Thyroid gland (tissue), 4 donors: Measurements from ENCODE around the gene RAB8B. TPM values are rescaled to one million over a fixed set of nuclear protein-coding genes. Genes with fewer than 3 reads are reported as not detected.
A peak's percentile ranks its signal among the peaks of the same experiment; 100 is the strongest.

Experiments used
- DNase-seq, 2 donors: peaks; one replicate each; pipeline ENCODE4 v3.0.0-alpha.2; 2019
- H3K27ac ChIP-seq, 3 donors: fragments of 200-600 bp; sonication (generic); 1 replicate in 2 of 3; 2 replicates in 1 of 3; pipeline ENCODE4 v1.5.1; 2016 to 2019; ENCODE audit warnings: mild to moderate bottlenecking in 1 of 3, moderate library complexity in 1 of 3
- H3K27me3 ChIP-seq: fragments of 200-600 bp; sonication (generic); one replicate; pipeline ENCODE4 v1.5.1; 2019
- H3K36me3 ChIP-seq, 2 donors: fragments of 200-600 bp; sonication (generic); one replicate each; pipeline ENCODE4 v1.5.1; 2016 to 2019
- H3K4me1 ChIP-seq, 2 donors: fragments of 200-600 bp; sonication (generic); one replicate each; pipeline ENCODE4 v1.5.1; 2017 to 2019
- H3K4me3 ChIP-seq, 3 donors: fragments of 200-600 bp; sonication (generic); replicated peaks in 1 of 3; 1 replicate in 2 of 3; 2 replicates in 1 of 3; pipeline ENCODE4 v1.5.1; 2016; ENCODE audit warnings: mild to moderate bottlenecking in 1 of 3
- H3K9me3 ChIP-seq: fragments of 200-600 bp; sonication (generic); one replicate; pipeline ENCODE4 v1.5.1; 2017
- POLR2A ChIP-seq, 2 donors: fragments of 450-650 bp; IDR thresholded peaks; one replicate each; pipeline ENCODE4 v1.6.1; 2017; ENCODE audit warnings: antibody characterized with exemption in 2 of 2, mild to moderate bottlenecking in 2 of 2, moderate library complexity in 1 of 2
- WGBS, 2 donors: methylation state at CpG; one replicate each; pipeline ENCODE4 v1.1.5; 2017; 5-methylcytosine and 5-hydroxymethylcytosine counted together
- intact Hi-C: fragments of 100-400 bp; cut with DNase I; formaldehyde crosslinking; loops from one replicate; pipeline ENCODE4 v1.15.1; 2023
- total RNA-seq, 4 donors: library from RNA; depleted of rRNA; stranded (reverse); fragments of >200 nt; gene quantifications; one replicate each; pipeline ENCODE4 v1.2.3, GENCODE V29; 2016
- TF ChIP-seq, protein P1 (sequence below), 6 experiments: fragments of 200-600 bp in 3 of 6; fragments of 450-650 bp in 3 of 6; sonication (generic) in 3 of 6; IDR thresholded peaks; one replicate each; pipeline ENCODE4 v1.5.1; 2016 to 2019; ENCODE audit warnings: antibody characterized with exemption in 6 of 6, mild to moderate bottlenecking in 2 of 6, inconsistent platforms in 1 of 6, moderate library complexity in 1 of 6

RAB8B gene
- total RNA-seq, 4 donors from 2014 or later: 17.6 to 36.0 (median 22.1) TPM

GRCh38 chr15:63299943-63300575 is 110.7 kb downstream of the RAB8B start:
- Histone ChIP-seq H3K27me3 (no peaks in the 10 kb centered on the region), H3K27ac (no peak overlapping the region), H3K4me3 (no peak overlapping the region), H3K9me3 (no peaks in the 10 kb centered on the region), H3K36me3 (no peaks in the 10 kb centered on the region), H3K4me1 (peaks cover 0 to 7% of the 10 kb centered on the region in 2 donors)
- intact Hi-C loops: no loop called here
- WGBS, 2 donors: 94 to 95% methylated on average over 7 of the region's 7 CpGs
- no peak for TF ChIP-seq POLR2A (IDR thresholded peaks at IDR 0.05)
- TF ChIP-seq, protein P1, sequence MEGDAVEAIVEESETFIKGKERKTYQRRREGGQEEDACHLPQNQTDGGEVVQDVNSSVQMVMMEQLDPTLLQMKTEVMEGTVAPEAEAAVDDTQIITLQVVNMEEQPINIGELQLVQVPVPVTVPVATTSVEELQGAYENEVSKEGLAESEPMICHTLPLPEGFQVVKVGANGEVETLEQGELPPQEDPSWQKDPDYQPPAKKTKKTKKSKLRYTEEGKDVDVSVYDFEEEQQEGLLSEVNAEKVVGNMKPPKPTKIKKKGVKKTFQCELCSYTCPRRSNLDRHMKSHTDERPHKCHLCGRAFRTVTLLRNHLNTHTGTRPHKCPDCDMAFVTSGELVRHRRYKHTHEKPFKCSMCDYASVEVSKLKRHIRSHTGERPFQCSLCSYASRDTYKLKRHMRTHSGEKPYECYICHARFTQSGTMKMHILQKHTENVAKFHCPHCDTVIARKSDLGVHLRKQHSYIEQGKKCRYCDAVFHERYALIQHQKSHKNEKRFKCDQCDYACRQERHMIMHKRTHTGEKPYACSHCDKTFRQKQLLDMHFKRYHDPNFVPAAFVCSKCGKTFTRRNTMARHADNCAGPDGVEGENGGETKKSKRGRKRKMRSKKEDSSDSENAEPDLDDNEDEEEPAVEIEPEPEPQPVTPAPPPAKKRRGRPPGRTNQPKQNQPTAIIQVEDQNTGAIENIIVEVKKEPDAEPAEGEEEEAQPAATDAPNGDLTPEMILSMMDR (IDR thresholded peaks at IDR 0.05): no peak
- DNase-seq: no peak

DNA sequence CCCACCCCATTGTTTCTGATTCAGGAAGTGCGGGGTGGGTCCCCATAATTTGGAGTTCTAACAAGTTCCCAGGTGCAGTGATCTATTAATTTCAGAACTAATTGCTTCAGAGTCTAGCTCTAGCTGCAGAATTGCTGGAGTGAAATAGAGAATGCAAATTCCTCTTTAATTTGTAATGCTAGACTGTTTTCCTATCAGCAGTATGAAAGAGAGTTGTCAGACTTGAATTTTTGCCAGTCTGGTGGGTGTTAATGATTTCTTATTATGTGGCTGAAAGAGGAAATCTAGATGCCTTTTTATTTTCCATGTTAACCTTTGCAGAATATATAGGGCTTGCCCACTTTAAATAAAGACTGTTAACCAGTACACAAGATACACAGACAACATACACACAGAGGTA is 111.7 kb downstream of the RAB8B start:
- Histone ChIP-seq H3K9me3 (no peaks in the 10 kb centered on the region), H3K27me3 (no peaks in the 10 kb centered on the region), H3K27ac (no peak overlapping the region), H3K36me3 (no peaks in the 10 kb centered on the region), H3K4me1 (peaks cover 8 to 16% of the 10 kb centered on the region in 2 donors), H3K4me3 (no peak overlapping the region)
- 94 to 100% methylated on average over 1 of the region's 1 CpG for WGBS, 2 donors
- DNase-seq: no peak
- no peak for TF ChIP-seq POLR2A (IDR thresholded peaks at IDR 0.05)
- TF ChIP-seq, protein P1 (IDR thresholded peaks at IDR 0.05): no peak
- intact Hi-C loops: no loop called here

DNA sequence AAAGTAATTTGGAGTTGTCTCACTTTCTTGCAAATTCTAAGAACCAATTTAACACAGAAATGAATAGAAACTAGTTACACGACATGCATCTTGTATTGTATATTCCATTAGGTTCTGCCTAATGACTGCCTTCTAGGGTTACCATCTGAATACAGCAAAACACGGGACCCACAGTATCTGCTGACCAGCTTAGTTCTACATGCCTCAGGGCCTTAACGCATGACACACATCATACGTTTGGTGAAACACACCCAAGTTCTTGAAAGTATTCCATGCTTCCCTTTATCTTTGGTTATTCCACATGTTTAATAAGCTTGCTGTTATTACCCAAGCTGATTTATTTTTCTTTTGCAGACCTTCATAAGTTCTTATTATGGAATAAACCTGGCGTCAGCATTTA is 115.9 kb downstream of the RAB8B start:
- Histone ChIP-seq H3K4me1 (peaks cover 11 to 24% of the 10 kb centered on the region in 2 donors), H3K27me3 (no peaks in the 10 kb centered on the region), H3K27ac (peak overlapping the region in 2 of 3 donors; percentile 7 to 55), H3K4me3 (no peak overlapping the region), H3K36me3 (no peaks in the 10 kb centered on the region), H3K9me3 (no peaks in the 10 kb centered on the region)
- no peak for DNase-seq
- intact Hi-C loops: no loop called here
- WGBS, 2 donors: 85 to 95% methylated on average over 5 of the region's 5 CpGs
- TF ChIP-seq, protein P1 (IDR thresholded peaks at IDR 0.05): no peak
- no peak for TF ChIP-seq POLR2A (IDR thresholded peaks at IDR 0.05)

DNA sequence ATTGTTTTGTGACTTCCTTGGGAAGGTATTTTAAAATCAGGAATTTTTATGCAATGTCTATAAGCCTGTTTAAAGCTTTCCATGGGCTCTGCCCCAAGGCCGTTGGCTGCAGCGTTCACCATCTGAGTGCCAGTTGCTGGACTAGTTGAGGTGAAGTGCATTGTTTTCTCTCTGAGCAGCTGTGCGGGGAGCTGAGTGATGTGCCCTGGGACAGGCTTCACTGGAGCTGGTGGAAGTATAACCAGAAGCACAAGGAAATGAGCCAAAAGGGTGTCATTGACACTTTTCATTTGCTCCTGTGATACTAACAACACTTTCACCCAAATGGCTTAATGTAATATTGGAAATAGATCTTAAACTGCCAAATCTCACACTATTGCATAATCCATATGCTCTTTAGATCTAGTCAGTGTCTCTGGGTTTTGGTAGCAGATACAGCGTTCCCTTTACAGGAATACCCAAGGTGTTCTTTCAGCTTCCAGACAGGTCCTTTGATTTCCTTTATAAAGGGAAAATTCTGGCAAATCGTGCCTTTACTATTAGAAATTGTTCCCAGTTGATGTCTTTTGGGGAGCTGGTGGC is 117.2 kb downstream of the RAB8B start:
- Histone ChIP-seq H3K27me3 (no peaks in the 10 kb centered on the region), H3K9me3 (no peaks in the 10 kb centered on the region), H3K27ac (peak overlapping the region; percentile 2 to 55 (median 28)), H3K4me1 (peaks cover 11 to 23% of the 10 kb centered on the region in 2 donors), H3K4me3 (no peak overlapping the region), H3K36me3 (no peaks in the 10 kb centered on the region)
- 50 to 57% methylated on average over 5 of the region's 5 CpGs for WGBS, 2 donors
- DNase-seq: peak; percentile 78 to 85
- intact Hi-C loops: no loop called here
- TF ChIP-seq, protein P1 (IDR thresholded peaks at IDR 0.05): no peak
- no peak for TF ChIP-seq POLR2A (IDR thresholded peaks at IDR 0.05)

GRCh38 chr15:63308491-63308890 is 119.1 kb downstream of the RAB8B start:
- WGBS, 2 donors: 80 to 84% methylated on average over 4 of the region's 4 CpGs
- peaks cover 11 to 17% of the 10 kb centered on the region in 2 donors for H3K4me1 ChIP-seq
- H3K27ac ChIP-seq: no peak overlapping the region
- H3K36me3 ChIP-seq: no peaks in the 10 kb centered on the region
- H3K4me3 ChIP-seq: no peak overlapping the region
- H3K27me3 ChIP-seq: no peaks in the 10 kb centered on the region
- TF ChIP-seq POLR2A (IDR thresholded peaks at IDR 0.05): no peak
- TF ChIP-seq, protein P1 (IDR thresholded peaks at IDR 0.05): no peak
- no peaks in the 10 kb centered on the region for H3K9me3 ChIP-seq
- DNase-seq: no peak
- intact Hi-C loops: no loop called here
